Right lobe of liver (tissue), 4 donors: ENCODE data around the gene PLIN3.

Experiments used
- CTCF ChIP-seq, 4 donors: fragments of 200-600 bp in 3 of 4; fragments of 450-650 bp in 1 of 4; IDR thresholded peaks; one replicate each; pipeline versions ENCODE4 v1.5.1 to v1.8.0; 2016 to 2022; ENCODE audit warnings: antibody characterized with exemption in 4 of 4, mild to moderate bottlenecking in 2 of 4
- POLR2A ChIP-seq: fragments of 450-650 bp; IDR thresholded peaks from one replicate; pipeline ENCODE4 v1.6.1; 2017; ENCODE audit warnings: antibody characterized with exemption, mild to moderate bottlenecking
- donor health status: DM: no; HTN: no; CAD: no.
- donor health status: DM: no; HTN: no; CAD: no.
- donor health status: DM: no; HTN: yes; CAD: no.

- TF ChIP-seq CTCF (IDR thresholded peaks at IDR 0.05) = no peak
- TF ChIP-seq POLR2A = no peak
These were observed 42.6 kb upstream of the PLIN3 start for GRCh38 chr19:4909897-4910593.
